DOHH2 (cell line): ENCODE data around the gene HSD11B1L.

ENCODE experiments used
- H3F3A ChIP-seq: fragments of 200-600 bp; sonication (generic), shearing (Covaris generic); 2 replicates; pipeline ENCODE4 v1.6.0; 2016; ENCODE audit warnings: antibody characterized with exemption, mild to moderate bottlenecking; ENCODE audit not compliant: control insufficient read depth, insufficient read depth
- H3K27ac ChIP-seq: fragments of 200-600 bp; sonication (generic); 2 replicates; pipeline ENCODE4 v1.5.1; 2014; ENCODE audit warnings: low read depth, mild to moderate bottlenecking, low read length, moderate library complexity
- H3K27me3 ChIP-seq: fragments of 200-600 bp; sonication (generic); 2 replicates; pipeline ENCODE4 v1.6.1; 2014; ENCODE audit warnings: mild to moderate bottlenecking, low read length, mixed read lengths; ENCODE audit not compliant: control insufficient read depth
- H3K36me3 ChIP-seq: fragments of 200-600 bp; sonication (generic); 2 replicates; pipeline ENCODE4 v1.6.1; 2014; ENCODE audit warnings: mild to moderate bottlenecking, low read length, moderate library complexity, mixed read lengths; ENCODE audit not compliant: control insufficient read depth
- H3K4me1 ChIP-seq: fragments of 200-600 bp; sonication (generic); 2 replicates; pipeline ENCODE4 v1.6.1; 2014; ENCODE audit warnings: mild to moderate bottlenecking, low read length, mixed read lengths; ENCODE audit not compliant: control insufficient read depth
- H3K4me2 ChIP-seq: fragments of 200-600 bp; sonication (generic); 2 replicates; pipeline ENCODE4 v1.6.0; 2014; ENCODE audit warnings: mild to moderate bottlenecking, low read length, moderate library complexity
- H3K4me3 ChIP-seq: fragments of 200-600 bp; sonication (generic); 2 replicates; pipeline ENCODE4 v1.5.1; 2014; ENCODE audit warnings: mild to moderate bottlenecking, low read length, mixed read lengths
- H3K79me2 ChIP-seq: fragments of 200-600 bp; sonication (generic); 2 replicates; pipeline ENCODE4 v1.6.1; 2014; ENCODE audit warnings: mild to moderate bottlenecking, low read length, mixed read lengths; ENCODE audit not compliant: control insufficient read depth
- H3K9me2 ChIP-seq: fragments of 200-600 bp; sonication (generic); replicated peaks from 2 replicates; pipeline ENCODE4 v1.6.1; 2014; ENCODE audit warnings: mild to moderate bottlenecking, low read length, mixed read lengths; ENCODE audit not compliant: control insufficient read depth
- H3K9me3 ChIP-seq: fragments of 200-600 bp; sonication (generic); 2 replicates; pipeline ENCODE4 v1.6.1; 2014; ENCODE audit warnings: antibody characterized with exemption, low read length, mixed read lengths; ENCODE audit not compliant: control insufficient read depth, insufficient read depth
- H4K20me1 ChIP-seq: fragments of 200-600 bp; sonication (generic); 2 replicates; pipeline ENCODE4 v1.6.0; 2014; ENCODE audit warnings: low read depth, mild to moderate bottlenecking, antibody characterized with exemption, low read length, moderate library complexity; ENCODE audit not compliant: control insufficient read depth, insufficient read depth
- CTCF ChIP-seq: fragments of 200-600 bp; sonication (generic); IDR thresholded peaks from one replicate; pipeline ENCODE4 v1.5.1; 2014; ENCODE audit warnings: antibody characterized with exemption, mild to moderate bottlenecking, low read depth, low read length; ENCODE audit not compliant: poor library complexity, severe bottlenecking
- EZH2phosphoT487 ChIP-seq: fragments of 200-600 bp; sonication (generic); IDR thresholded peaks from 2 replicates; pipeline ENCODE4 v1.6.1; 2017; ENCODE audit warnings: borderline replicate concordance, mild to moderate bottlenecking, antibody characterized with exemption, low read length, moderate library complexity, mixed read lengths

Gene HSD11B1L

GRCh38 chr19:5665781-5666513 lies 14.9 kb upstream of the HSD11B1L start:
- Histone ChIP-seq H3F3A (no peaks in the 10 kb centered on the region), H3K4me3 (no peak overlapping the region), H3K79me2 (peaks cover 2% of the 10 kb centered on the region; the same call in 1 of the 2 replicates), H3K36me3 (peaks cover 89% of the 10 kb centered on the region), H3K9me2 (no peaks in the 10 kb centered on the region), H4K20me1 (0 out of 2 replicates have a peak, but pooled peaks cover 8% of the 10 kb centered on the region), H3K9me3 (no peaks in the 10 kb centered on the region), H3K27me3 (no peaks in the 10 kb centered on the region), H3K27ac (no peak overlapping the region), H3K4me1 (no peaks in the 10 kb centered on the region), H3K4me2 (no peak overlapping the region)
- TF ChIP-seq CTCF (no peak), EZH2phosphoT487 (no peak)

GRCh38 chr19:5666921-5667610 lies 13.8 kb upstream of the HSD11B1L start:
- H3K4me1 ChIP-seq = no peaks in the 10 kb centered on the region

GRCh38 chr19:5667751-5668271 lies 13.0 kb upstream of the HSD11B1L start:
- peaks cover 84% of the 10 kb centered on the region for H3K36me3 ChIP-seq
- H3K9me2 ChIP-seq = no peaks in the 10 kb centered on the region
- no peaks in the 10 kb centered on the region for H3F3A ChIP-seq
- no peak overlapping the region for H3K4me2 ChIP-seq
- H3K4me1 ChIP-seq = no peaks in the 10 kb centered on the region
- H3K4me3 ChIP-seq = no peak overlapping the region
- H3K79me2 ChIP-seq = peaks cover 2% of the 10 kb centered on the region; the same call in 1 of the 2 replicates
- no peaks in the 10 kb centered on the region for H3K9me3 ChIP-seq
- no peaks in the 10 kb centered on the region for H3K27me3 ChIP-seq
- H4K20me1 ChIP-seq = 0 out of 2 replicates have a peak, but pooled peaks cover 8% of the 10 kb centered on the region
- TF ChIP-seq CTCF = no peak
- no peak for TF ChIP-seq EZH2phosphoT487
- H3K27ac ChIP-seq = no peak overlapping the region

More at GRCh38 chr19:5666921-5667610, 13.8 kb upstream of the HSD11B1L start:
- Histone ChIP-seq H3F3A (no peaks in the 10 kb centered on the region), H3K27ac (no peak overlapping the region), H4K20me1 (0 out of 2 replicates have a peak, but pooled peaks cover 8% of the 10 kb centered on the region), H3K4me3 (no peak overlapping the region), H3K36me3 (peaks cover 88% of the 10 kb centered on the region), H3K27me3 (no peaks in the 10 kb centered on the region), H3K4me2 (no peak overlapping the region), H3K9me2 (no peaks in the 10 kb centered on the region), H3K9me3 (no peaks in the 10 kb centered on the region), H3K79me2 (peaks cover 2% of the 10 kb centered on the region; the same call in 1 of the 2 replicates)
- no peak for TF ChIP-seq CTCF
- no peak for TF ChIP-seq EZH2phosphoT487
